Lung (tissue), 12 donors: Measurements from ENCODE around the gene C5orf63. TPM values are rescaled to one million over a fixed set of nuclear protein-coding genes. Genes with fewer than 3 reads are reported as not detected.

ENCODE experiments used
- ATAC-seq: fragments of 200-7000 bp; cut with Tn5 transposase; one replicate; pipeline ENCODE4 v1.9.1; 2020; ENCODE audit warnings: moderate number of reproducible peaks; ENCODE audit not compliant: insufficient read depth, low FRiP score
- DNase-seq, 3 donors: peaks; one replicate each; pipeline ENCODE4 v3.0.0-alpha.2; 2013 to 2017
- H3K27ac ChIP-seq, 2 donors: one replicate each; pipeline ENCODE4 v1.5.1; 2013; ENCODE audit warnings: mild to moderate bottlenecking in 2 of 2, moderate library complexity in 2 of 2, control low read depth in 1 of 2, inconsistent platforms in 1 of 2, low read depth in 1 of 2, low read length in 1 of 2
- H3K27me3 ChIP-seq, 3 donors: one replicate each; pipeline ENCODE4 v1.5.1; 2013; ENCODE audit warnings: low read length in 2 of 3; ENCODE audit not compliant: control insufficient read depth in 3 of 3, insufficient read depth in 3 of 3
- H3K36me3 ChIP-seq, 4 donors: one replicate each; pipeline ENCODE4 v1.5.1; 2013; ENCODE audit warnings: low read length in 4 of 4, mild to moderate bottlenecking in 1 of 4, moderate library complexity in 1 of 4; ENCODE audit not compliant: control insufficient read depth in 4 of 4, insufficient read depth in 4 of 4
- H3K4me1 ChIP-seq, 5 donors: one replicate each; pipeline ENCODE4 v1.5.1; 2013; ENCODE audit warnings: low read length in 5 of 5, mild to moderate bottlenecking in 2 of 5, moderate library complexity in 1 of 5; ENCODE audit not compliant: control insufficient read depth in 5 of 5, insufficient read depth in 5 of 5
- H3K4me3 ChIP-seq: one replicate; pipeline ENCODE4 v1.5.1; 2013; ENCODE audit warnings: mild to moderate bottlenecking, control low read depth, moderate library complexity
- H3K9ac ChIP-seq, 2 donors: one replicate each; pipeline ENCODE4 v1.5.1; 2013; ENCODE audit warnings: low read length in 2 of 2, control low read depth in 1 of 2; ENCODE audit not compliant: insufficient read depth in 1 of 2
- H3K9me3 ChIP-seq, 4 donors: one replicate each; pipeline ENCODE4 v1.5.1; 2013; ENCODE audit warnings: low read length in 3 of 4, mild to moderate bottlenecking in 1 of 4, moderate library complexity in 1 of 4; ENCODE audit not compliant: control insufficient read depth in 4 of 4, insufficient read depth in 3 of 4
- WGBS, 2 donors: extraction: QIAGEN DNeasy Blood & Tissue Kit; methylation state at CpG; one replicate each; pipeline ENCODE4 v1.1.7; 2013; 5-methylcytosine and 5-hydroxymethylcytosine counted together
- polyA plus RNA-seq, 2 donors: library from polyadenylated mRNA; stranded (reverse); fragments of 200-250 nt; gene quantifications; one replicate each; pipeline ENCODE4 v1.2.1, GENCODE V29; 2013
- total RNA-seq, 2 donors: library from RNA; depleted of rRNA in 1 of 2; stranded (reverse); fragments of >200 nt in 1 of 2; gene quantifications; one replicate each; pipeline ENCODE4 v1.2.1, GENCODE V29; 2014 to 2021
- TF ChIP-seq, protein P1 (sequence below): IDR thresholded peaks from 2 replicates; pipeline ENCODE4 v1.5.1; 2012; ENCODE audit warnings: mild to moderate bottlenecking; ENCODE audit errors: control extremely low read depth, extremely low read depth
- donor health status: control.
- donor health status: control.
- donor health status: Bipolar disorder and iron deficiency.
- donor health status: healthy.
- donor health status: DM: yes; HTN: yes; CAD: no.

C5orf63 gene
- total and polyA plus RNA-seq, 4 donors = 2.7 to 9.6 (median 5.8) TPM

DNA sequence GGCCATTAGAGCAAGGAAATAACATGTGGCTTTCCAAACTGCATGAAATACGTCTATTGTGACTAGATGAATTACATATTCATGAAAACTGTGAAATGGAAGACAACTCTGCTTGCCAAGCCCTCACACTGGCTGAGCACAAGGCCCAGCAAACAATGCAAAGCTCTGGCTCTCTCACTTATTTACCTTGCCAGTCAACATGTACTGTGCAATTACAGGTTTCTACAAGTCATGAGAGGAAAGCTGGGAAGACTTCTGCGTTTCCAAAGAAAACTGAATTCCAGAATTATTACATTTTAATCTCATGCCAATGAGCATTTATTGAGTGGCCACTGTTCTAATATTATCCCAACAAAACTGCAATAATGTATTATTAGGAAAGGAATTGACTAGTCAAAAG, 12.1 kb upstream of the C5orf63 start:
- DNase-seq (no peak), ATAC-seq (no peak)
- Histone ChIP-seq H3K27ac (no peak overlapping the region), H3K9ac (no peak overlapping the region), H3K27me3 (no peaks in the 10 kb centered on the region), H3K36me3 (no peaks in the 10 kb centered on the region), H3K9me3 (no peaks in the 10 kb centered on the region), H3K4me1 (peaks cover 0 to 3% (median 0%) of the 10 kb centered on the region in 5 donors), H3K4me3 (no peak overlapping the region)
- TF ChIP-seq, protein P1, sequence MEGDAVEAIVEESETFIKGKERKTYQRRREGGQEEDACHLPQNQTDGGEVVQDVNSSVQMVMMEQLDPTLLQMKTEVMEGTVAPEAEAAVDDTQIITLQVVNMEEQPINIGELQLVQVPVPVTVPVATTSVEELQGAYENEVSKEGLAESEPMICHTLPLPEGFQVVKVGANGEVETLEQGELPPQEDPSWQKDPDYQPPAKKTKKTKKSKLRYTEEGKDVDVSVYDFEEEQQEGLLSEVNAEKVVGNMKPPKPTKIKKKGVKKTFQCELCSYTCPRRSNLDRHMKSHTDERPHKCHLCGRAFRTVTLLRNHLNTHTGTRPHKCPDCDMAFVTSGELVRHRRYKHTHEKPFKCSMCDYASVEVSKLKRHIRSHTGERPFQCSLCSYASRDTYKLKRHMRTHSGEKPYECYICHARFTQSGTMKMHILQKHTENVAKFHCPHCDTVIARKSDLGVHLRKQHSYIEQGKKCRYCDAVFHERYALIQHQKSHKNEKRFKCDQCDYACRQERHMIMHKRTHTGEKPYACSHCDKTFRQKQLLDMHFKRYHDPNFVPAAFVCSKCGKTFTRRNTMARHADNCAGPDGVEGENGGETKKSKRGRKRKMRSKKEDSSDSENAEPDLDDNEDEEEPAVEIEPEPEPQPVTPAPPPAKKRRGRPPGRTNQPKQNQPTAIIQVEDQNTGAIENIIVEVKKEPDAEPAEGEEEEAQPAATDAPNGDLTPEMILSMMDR = no peak
- 81 to 92% methylated on average over 2 of the region's 2 CpGs for WGBS, 2 donors

DNA sequence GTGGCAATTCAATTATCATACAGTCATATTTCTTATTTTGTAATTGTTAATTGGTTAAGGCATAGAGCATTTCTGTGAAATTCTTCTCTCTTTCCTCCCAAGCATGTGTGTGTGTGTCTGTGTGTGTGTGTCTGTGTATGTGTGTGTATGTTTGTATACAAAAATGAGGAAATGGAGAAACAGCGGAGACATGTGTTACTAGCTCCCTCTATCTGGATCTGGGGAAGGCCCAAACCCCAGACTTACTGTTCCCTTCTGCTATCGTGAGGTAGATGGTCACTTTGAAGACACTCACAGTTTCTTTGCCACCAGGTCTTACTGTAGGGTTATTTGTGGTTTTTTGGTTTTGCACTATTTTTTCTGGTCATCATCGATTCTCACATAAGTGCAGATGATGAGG, 11.4 kb upstream of the C5orf63 start:
- no peaks in the 10 kb centered on the region for H3K36me3 ChIP-seq
- no peaks in the 10 kb centered on the region for H3K9me3 ChIP-seq
- TF ChIP-seq, protein P1 = no peak
- 73 to 81% methylated on average over 3 of the region's 3 CpGs for WGBS, 2 donors
- no peaks in the 10 kb centered on the region for H3K27me3 ChIP-seq
- peaks cover 0 to 3% (median 0%) of the 10 kb centered on the region in 5 donors for H3K4me1 ChIP-seq
- no peak overlapping the region for H3K9ac ChIP-seq
- no peak for DNase-seq
- no peak for ATAC-seq
- no peak overlapping the region for H3K4me3 ChIP-seq
- H3K27ac ChIP-seq = no peak overlapping the region

DNA sequence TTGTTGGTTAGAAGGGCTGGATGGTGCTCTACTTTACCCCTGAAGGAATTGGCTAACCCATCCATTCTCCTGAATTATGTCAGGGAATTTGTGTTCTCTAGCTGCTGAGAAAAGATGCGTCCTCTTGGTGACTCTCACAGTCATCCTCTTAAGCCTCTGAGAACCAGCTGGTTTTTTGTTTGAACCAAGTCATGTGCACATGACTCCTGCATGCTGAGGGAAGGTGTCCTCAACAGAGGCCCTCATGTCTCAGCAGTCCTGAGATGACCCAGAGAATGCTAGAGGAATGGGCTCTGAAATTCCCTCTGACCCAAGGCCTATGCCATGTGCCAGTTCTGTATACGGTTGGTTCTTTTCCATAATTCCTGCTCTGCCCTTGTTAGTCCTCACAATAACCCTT, 10.4 kb upstream of the C5orf63 start:
- H3K9me3 ChIP-seq = no peaks in the 10 kb centered on the region

More for the DNA sequence above, 10.4 kb upstream of the C5orf63 start:
- no peaks in the 10 kb centered on the region for H3K27me3 ChIP-seq
- no peak overlapping the region for H3K4me3 ChIP-seq
- H3K9ac ChIP-seq = no peak overlapping the region
- no peaks in the 10 kb centered on the region for H3K36me3 ChIP-seq
- TF ChIP-seq, protein P1 = no peak
- DNase-seq = no peak
- no peak for ATAC-seq
- WGBS, 2 donors = 97 to 100% methylated on average over 2 of the region's 2 CpGs
- no peak overlapping the region for H3K27ac ChIP-seq
- H3K4me1 ChIP-seq = peaks cover 0 to 3% (median 0%) of the 10 kb centered on the region in 5 donors
